DOHH2 (cell line): ENCODE data around the gene AMBRA1.

Experiments used
- CTCF ChIP-seq: fragments of 200-600 bp; sonication (generic); IDR thresholded peaks from one replicate; pipeline ENCODE4 v1.5.1; 2014; ENCODE audit warnings: antibody characterized with exemption, mild to moderate bottlenecking, low read depth, low read length; ENCODE audit not compliant: poor library complexity, severe bottlenecking
- EZH2phosphoT487 ChIP-seq: fragments of 200-600 bp; sonication (generic); IDR thresholded peaks from 2 replicates; pipeline ENCODE4 v1.6.1; 2017; ENCODE audit warnings: borderline replicate concordance, mild to moderate bottlenecking, antibody characterized with exemption, low read length, moderate library complexity, mixed read lengths

- TF ChIP-seq CTCF (no peak), EZH2phosphoT487 (no peak)
These were observed 236.8 kb downstream of the AMBRA1 start for GRCh38 chr11:46356924-46357482.
